GM19240 (cell line): ENCODE measurements around the gene CORO7.

Experiments
- DNase-seq: peaks from one replicate; pipeline ENCODE4 v3.0.0; 2011; ENCODE audit warnings: low spot score; ENCODE audit not compliant: insufficient read length

CORO7 gene

DNA sequence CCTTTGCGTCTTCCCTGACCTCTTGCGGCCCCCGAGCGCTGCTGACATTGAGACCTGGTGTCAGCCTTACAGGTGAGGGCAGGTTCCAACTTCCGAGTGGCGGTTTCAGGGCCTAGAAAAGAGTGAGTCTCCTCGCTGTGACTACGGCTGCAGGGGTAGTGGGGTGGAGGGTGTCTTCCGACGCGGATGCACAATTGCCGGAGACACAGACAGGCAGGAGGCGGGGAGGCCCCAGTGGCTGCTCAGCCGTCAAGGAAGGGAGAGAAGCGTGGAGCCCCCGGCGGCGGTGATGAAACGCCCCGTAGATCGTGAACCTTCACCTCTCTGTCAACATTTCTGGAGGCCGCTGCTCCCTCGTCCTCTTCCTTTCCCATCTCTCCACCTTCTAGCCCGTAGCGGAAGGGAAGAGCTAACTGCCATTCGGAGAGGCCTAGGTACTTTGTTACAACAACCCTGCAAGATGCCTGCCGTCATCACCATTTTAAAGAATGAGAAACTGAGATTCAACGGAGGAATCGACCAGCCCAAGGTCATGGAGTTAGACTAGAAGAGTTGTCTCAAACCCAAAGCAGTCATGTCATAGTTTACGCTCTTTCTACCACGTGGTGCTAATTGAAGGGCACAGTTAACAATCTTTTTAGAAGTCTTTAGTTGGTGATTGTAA, 9.8 kb upstream of the CORO7 start:
- no peak for DNase-seq

- peak; percentile 90 for DNase-seq
These were observed 9.1 kb upstream of the CORO7 start, which contains the start of gene DNAJA3 for GRCh38 chr16:4425378-4426020. DNAJA3 (plus strand) TSS chr16:4425868; CDS start chr16:4425882, 14 bp downstream.

DNA sequence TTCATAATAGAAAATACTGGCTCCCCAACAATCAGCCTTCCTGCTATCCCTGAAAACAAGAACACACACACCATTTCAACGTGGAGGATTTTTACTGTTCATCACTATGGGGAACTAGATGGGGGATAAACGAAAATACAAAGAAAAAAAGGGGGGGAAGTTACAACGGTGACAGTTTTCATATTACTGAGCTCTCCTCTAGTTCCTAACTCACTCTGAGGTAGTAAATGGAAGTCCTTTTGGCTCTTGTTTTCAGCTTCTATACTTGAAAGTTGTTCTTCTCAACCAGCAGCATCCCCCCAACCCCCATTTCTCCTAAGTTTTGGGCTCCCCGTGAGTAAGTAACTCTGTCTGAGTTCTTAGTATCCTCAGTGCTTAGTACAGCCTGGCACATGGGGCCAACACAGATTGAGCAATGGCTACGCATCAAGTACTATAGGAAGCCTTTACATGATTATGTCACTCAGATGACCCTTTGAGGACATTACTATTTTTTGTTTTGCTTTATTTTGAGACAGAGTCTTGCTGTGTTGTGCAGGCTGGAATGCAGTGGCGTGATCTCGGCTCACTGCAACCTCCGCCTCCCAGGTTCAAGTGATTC, 4.2 kb upstream of the CORO7 start:
- DNase-seq = no peak

DNA sequence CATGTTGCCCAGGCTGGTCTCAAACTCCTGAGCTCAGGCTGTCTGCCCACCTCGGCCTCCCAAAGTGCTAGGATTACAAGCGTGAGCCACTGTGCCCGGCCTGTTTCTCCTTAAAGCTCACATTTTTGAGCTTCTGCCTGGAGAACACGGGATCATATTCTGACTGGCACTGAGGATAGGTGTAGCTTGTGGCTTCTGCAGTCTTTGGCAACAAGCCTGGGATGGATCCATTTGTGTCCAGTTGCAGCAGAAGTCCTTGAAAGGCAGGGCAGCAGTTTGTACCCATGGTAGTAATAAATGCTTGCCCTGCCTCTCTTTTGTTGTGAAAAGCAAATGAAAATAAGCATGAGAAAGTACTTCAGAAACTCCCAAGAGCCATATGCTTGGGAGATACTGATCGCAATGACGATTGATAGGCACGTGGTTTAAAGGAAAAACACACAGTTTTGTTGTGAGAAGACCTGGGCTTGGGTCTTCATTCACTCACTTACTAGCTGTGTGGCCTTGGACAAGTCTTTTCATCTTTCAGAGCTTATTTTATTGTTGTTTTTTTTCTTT, 3.1 kb upstream of the CORO7 start:
- DNase-seq = no peak

DNA sequence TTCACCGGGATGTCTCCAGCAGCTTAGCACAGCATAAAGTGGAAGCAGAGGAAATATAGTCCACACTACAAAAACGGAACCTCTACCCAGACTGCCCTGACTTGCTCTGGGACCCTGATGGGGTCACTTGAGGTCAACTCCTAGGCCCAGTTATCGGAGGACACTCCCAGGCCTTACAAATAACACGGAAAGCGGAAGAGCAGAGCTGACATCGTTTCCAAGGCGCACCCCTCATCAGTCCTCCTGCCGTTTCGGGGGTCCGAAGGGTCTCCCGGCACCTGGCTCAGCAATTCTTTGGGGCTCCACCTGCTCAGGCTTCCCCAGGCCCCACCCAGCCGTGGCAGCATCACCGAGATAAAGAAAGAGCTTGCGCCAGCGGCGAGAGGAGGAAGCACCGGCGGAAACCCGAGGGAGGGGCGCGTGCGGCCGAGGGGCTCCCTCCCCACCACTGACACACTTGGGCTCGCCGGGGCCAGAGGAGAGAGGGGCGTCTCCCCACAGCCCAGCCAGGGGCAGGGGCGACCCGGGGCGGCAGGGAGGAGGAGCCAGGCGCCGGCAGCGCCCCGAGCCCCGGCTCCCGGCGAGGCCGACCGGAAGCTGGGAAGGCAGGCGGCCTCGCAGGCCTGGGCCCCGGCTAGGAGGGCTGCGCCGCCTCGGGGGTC, 727 bp downstream of the CORO7 start:
- no peak for DNase-seq

- peak; percentile 94 for DNase-seq
These were observed 2.0 kb downstream of the CORO7 start for GRCh38 chr16:4414187-4414917.

- no peak for DNase-seq
These were observed 3.5 kb downstream of the CORO7 start for GRCh38 chr16:4412854-4413253.

DNA sequence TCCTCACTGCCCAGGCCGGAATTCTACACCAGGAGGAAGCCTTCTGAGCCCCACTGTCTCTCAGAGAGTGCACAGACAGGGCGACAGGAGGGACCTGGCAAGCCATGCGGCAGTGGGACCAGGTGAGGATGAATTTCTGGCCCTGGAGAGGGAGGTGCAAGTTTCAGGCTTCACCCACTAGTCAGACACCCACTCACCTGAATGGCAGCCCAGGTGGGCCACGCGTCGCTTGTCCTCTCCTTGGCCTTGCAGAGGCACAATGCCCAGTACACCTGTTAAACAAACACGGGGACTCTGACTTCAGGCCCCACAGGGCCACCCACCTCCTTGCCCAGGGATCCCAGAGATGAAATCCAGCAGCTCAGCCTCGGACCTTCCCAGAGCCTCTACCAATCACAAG, 4.2 kb downstream of the CORO7 start:
- no peak for DNase-seq

- no peak for DNase-seq
These were observed 4.7 kb downstream of the CORO7 start for GRCh38 chr16:4411684-4412083.

- DNase-seq = no peak
These were observed 5.9 kb downstream of the CORO7 start for GRCh38 chr16:4410335-4411075.

DNA sequence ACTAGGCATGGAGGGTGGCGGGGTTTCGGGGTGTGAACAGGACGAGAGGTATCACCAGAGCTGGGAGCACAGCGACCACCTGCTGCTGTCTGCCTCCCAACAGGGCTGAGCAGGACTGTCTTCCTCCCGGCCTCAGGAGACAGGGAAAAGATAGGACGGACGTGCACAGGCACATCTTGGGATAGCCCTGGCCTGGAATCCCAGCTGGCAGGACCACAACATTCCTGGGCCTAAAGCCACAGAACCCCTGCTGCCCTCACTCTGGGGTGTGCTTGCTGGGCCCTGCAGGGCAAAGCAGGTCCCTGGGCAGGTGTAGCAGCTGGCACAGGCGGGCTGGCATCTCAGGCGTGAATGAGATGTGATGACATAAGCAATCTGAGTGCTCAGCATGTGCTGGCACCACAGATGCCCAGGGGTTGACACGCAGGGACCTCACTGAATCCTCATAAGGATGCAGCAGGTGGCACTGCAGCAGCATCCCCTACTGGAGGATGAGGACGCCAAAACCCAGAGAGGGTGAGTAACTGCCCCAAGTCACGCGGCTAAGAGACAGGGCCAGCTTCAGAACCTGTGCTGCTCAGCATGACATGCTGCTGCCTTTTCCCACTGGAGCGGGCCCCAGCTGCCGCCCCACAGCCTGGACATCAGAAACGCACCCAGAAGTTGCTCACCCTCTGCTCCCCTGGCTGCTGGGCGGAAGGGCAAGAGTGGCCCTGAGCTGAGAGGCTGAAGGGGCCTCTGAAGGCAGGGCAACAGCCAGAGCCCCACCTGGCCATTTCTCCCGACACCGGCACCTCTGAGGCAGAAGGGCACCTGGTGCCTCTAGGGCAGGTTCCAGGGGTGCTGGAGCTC, 7.1 kb downstream of the CORO7 start:
- no peak for DNase-seq

DNA sequence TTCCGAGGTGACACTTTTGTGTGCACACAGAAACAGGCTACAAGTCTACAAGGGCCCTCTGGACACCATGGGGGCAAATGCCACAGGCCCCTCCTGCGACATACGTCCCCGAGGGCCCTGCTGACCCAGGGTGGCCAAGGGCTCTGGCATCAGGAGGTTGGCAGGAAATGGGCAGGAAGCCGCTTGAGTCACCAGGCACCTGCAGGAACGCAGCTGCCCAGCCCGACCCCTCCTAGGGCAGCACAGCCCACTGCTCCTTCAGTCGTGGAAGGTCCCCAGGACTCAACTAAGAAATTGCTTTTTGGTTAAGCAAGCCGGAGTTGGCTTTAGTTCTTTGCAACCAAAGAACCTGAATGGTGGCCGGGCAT, 8.1 kb downstream of the CORO7 start:
- no peak for DNase-seq

DNA sequence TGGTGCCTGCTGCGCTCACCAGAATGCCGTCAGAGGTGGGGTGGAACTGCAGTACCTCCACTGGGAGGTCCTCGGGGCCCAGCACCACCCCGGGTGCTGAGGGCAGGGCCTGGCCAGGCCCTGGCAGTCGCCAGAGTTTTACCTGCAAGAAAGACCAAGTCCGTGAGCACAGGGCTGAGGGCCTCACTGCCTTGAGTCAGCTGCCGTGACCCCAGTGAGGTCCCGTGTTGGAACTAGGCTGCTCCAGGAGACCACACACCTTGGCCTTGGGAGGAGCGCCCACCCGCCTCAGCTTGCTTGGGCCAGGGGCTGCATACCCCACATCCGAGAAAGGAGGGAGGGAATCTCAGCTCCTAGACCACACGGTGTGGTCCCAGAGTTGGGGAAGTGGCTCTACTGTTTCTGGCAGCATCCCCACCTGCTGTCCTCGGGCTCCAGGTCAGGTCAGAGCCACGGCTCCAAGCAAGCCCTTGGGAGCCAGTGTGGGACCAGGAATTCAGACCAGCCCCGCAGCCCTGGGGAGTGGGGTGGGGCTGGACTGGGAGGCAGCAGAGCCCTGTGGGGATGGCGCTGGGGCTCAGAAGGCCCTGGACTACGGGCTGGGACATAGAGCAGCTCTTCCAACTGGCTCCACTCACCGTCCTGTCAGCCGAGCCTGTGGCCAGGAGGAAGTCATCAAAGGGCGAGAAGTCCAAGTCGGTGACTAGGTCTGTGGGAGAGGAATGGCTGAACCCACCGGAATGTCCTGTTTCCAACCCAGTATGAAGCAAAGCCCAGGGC, 8.7 kb downstream of the CORO7 start:
- no peak for DNase-seq

GRCh38 chr16:4404967-4405696, 11.3 kb downstream of the CORO7 start:
- DNase-seq = no peak

DNA sequence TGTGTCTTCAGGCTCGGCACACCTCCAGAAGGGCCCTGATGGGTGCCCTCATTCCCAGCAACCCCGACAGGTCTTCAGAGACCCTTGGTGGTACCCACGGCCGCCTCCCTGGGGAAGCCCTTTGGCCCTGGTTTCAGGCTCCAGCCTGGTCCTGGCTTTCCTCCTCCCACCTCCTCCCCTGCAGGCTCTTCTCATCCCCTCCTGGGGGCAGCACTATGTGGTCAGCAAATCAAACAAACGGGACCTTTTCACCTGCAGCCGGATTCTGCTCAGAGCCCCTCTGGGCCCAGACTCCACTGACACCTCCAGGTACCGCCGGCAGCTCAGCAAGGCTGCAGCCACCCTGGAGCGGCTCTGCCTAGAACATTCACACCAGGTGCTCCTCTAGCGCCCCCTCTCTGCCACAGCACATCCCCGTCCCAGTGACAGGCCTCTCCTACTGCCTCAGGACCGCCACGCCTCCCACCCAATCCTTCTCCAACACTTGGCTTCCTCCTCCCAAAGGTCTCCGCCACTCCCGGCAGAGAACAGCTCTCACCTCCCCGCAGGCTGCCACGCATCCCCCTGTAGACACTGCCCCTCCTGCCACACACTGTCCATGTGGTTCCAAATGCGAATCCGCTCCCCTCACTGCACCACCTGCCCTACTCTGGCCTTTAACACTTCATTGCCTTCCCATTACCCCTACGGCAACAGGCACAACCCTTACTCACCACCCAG, 12.0 kb downstream of the CORO7 start:
- DNase-seq = no peak

- DNase-seq = no peak
These were observed 13.1 kb downstream of the CORO7 start for GRCh38 chr16:4403133-4403949.
